NCI-H2107 treated with DMSO at 0.1 percent for 48 hours (cell line): ENCODE results near the gene DNAL1.

Source experiments
- DNase-seq: peaks from one replicate; lab custom pipeline; 2025; ENCODE audit not compliant: unreplicated experiment; lab: John Stamatoyannopoulos, UW

The DNAL1 gene

DNA sequence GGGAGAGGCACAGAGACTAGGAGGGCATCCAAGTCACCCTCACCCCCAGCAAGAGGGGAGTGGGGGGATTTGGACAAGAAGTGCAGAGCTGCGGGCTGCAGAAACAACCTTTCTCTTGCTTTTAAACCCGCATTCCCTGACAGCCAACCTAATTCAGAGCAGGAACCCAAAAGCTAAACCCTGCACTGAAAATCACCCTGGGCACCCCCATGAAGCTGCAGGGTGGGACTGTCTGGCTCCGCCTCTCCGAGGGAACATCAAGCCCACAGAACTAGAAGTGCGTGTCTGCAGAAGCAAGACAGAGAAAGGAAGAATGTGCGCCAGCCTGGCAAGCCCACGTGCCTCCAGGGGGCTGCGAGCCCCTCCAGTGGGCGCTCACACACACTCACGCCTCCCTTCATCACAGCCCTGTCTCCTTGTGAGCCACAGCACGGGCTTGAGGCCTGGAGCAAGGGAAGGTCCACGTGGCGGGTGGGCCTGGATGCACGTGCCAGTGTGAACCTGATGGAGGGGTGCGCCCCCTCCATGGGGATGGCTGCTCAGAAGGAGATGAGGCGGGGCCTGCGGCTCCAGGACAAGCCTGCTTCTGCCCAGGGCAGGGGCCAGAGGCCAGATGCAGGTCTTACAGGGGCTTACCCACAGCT, 97.2 kb downstream of the DNAL1 start:
- DNase-seq, result no peak

DNA sequence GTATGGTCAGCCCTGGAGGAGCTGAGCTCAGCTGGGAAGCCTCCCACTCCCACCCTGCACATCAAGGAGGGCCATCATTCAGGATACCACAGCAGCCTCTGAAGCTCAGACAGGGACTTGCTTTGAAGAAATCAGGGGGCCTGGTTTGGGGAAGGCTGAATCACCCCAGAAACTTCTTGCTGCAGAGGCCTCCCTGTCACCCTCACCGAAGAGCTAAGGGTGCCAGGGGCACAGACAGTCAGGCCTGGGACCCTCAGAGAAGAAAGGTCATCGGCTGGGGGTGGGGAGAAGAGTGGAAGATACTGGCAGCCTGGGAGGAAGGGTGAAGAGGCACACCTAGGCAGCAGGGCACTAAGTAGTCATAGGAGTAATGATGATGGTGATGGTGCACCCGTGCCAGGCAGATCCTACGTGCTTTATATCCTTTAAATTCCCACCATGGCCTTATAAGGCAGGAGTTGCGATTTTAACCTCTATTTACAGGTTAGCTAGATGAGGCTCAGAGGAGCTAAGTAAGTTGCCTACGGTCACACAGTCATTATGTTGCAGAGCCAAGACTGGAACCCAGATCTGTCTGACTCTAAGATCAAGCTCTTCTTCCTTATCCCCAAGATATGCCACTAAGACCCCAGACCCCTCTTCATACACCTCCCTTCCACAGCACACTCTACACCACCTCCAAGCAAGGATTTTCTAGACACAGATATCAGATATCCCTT, 97.9 kb downstream of the DNAL1 start:
- no peak for DNase-seq

DNA sequence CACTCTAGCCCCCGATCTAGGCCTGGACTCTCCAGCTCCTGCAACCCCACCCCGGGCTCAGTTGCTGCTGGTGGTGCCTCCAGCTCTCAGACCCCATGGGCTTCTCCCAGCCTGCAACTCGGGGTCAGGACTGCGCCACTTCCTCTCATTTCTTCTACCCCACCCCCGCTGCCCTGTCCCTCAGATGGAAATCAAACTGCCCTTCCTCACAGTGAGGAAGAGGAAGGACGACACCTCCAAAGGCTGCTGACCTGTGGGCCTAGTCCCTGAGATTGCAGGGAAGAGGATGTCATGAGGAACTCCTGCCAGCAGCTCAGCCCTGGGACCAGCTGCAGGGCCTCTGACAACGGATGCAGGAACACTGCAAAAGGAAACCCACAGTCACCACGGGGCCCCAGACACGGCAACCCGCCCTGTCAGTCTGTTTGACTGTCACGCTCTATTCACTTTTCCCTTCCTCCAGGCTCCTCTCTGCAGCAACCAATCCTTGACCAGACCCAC, 98.7 kb downstream of the DNAL1 start:
- DNase-seq, result no peak

- DNase-seq, result no peak
These were observed 99.5 kb downstream of the DNAL1 start for GRCh38 chr14:73744175-73744867.

- no peak for DNase-seq
These were observed 100.2 kb downstream of the DNAL1 start for GRCh38 chr14:73744874-73745529.

DNA sequence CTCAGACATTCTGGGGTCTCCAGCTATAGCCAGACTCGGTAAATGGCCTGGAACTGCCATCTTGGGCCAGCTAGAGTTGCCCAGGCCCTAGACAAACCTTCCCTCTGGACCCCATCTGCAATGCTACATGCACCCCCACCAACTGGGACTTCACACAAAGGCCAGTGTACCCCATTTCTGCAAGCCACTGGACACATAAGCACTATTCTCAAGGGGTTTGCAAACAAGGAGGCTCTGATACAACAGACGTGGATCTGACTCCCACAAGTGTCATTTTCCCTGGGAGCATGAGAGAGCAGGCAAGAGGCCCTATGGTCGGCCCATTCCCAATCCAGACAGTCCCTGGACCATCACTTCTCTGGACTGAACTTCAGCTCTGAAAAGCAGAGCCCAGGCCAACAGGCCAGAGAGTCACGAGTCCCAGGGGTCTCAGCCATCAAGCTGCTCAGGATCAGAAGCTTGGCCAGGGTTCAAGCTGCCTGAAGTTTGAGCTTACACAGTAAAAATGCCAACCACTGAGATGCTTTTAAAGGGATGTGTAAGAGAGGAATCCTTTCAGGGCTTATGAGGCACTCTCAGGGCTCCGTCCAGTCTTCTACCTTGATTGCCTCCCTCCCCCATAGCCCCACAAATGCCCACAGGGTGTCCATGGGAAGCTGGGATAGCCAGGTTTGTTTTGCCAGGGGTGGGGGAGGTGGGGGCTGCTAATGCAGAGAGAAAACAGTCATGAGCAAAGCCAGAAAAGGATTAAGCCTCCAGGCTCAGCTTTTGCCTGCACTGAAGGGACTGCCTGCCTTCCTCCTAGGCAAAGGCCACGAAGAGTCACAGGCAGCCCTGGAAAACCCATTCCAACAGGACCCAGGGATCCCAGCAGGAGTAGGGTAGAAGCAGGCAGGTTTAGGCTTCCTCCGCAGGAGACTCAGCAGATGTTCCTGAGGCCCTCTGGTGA, 101.1 kb downstream of the DNAL1 start:
- no peak for DNase-seq

GRCh38 chr14:73746520-73747378, 102.0 kb downstream of the DNAL1 start:
- no peak for DNase-seq

GRCh38 chr14:73747379-73748211, 102.8 kb downstream of the DNAL1 start:
- DNase-seq, result no peak

DNA sequence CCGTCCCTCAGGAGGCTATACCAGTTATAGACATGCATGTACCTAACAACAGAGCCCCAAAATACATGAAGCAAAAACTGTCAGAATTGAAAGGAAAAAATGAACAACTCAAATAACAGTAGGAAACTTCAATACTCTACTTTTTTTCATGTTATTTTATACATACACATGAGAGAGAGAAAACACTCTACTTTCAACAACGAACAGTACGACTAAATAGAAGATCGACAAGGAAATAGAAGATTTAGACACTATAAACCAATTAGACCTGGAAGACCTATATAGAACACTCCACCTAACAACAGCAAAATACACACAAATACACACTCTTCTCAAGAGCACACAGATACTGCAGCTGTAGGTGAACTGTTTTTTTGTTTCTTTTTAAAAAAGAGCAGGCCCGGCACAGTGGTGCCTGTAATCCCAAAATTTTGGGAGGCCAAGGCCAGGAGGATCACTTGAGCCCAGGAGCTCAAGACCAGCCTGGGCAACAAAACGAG, 104.1 kb downstream of the DNAL1 start:
- no peak for DNase-seq

GRCh38 chr14:73749706-73750530, 105.1 kb downstream of the DNAL1 start:
- no peak for DNase-seq

- DNase-seq, result no peak
These were observed 105.7 kb downstream of the DNAL1 start for GRCh38 chr14:73750531-73750901.

- DNase-seq, result no peak
These were observed 106.4 kb downstream of the DNAL1 start for GRCh38 chr14:73751157-73751691.

DNA sequence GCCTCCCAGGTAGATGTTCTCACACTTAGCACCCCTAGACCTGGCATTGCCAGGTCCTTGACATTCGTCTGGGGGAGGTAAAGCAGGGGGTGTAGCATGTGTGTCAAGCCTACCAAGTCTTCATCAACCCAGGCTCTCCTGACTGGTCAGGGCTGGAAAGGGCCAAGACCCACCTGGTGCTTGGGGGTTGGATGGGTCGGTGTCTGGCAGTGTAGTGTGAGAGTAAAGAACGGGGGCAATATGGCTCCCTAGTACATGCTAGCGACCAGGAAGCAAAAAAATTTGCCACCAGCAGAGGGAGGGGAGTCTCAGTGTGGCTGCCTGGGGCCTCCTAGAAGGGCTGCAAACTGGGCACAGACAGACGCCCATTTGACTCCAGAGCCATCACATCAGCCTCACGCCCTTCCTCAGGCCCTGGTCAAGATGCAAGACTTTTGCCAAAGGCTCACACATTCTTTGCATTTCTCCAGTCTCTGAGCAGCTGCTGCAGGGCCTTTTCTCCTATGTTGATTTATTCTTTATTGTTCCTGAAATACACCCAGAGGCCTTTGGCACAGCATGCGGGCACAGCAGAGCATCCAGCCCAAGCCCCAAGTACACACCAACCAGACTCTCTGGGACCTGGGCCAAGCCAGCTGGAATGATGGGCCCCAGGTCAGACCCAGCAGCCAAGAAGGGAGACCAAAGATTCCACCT, 107.7 kb downstream of the DNAL1 start:
- peak; percentile 19 for DNase-seq
